ES-I3 (cell line): ENCODE measurements around the gene DEFB110.

Experiments
- H3K36me3 ChIP-seq: 2 replicates; pipeline ENCODE4 v1.6.1; 2013; ENCODE audit warnings: mild to moderate bottlenecking, low read length, control low read depth, moderate library complexity; ENCODE audit not compliant: insufficient read depth
- H3K4me1 ChIP-seq: 2 replicates; pipeline ENCODE4 v1.6.1; 2013; ENCODE audit warnings: mild to moderate bottlenecking, control low read depth, low read length; ENCODE audit not compliant: insufficient read depth
- H3K9ac ChIP-seq: 2 replicates; pipeline ENCODE4 v1.6.1; 2013; ENCODE audit warnings: low read depth, mild to moderate bottlenecking, low read length, moderate library complexity
- H3K9me3 ChIP-seq: 2 replicates; pipeline ENCODE4 v1.6.1; 2013; ENCODE audit warnings: mild to moderate bottlenecking, low read length, moderate library complexity; ENCODE audit not compliant: control insufficient read depth, insufficient read depth

The DEFB110 gene

GRCh38 chr6:50021894-50022293 lies at the start of gene DEFB110:
DEFB110 (minus strand) TSS chr6:50021994; CDS start chr6:50021935, 59 bp downstream.
- Histone ChIP-seq H3K36me3 (no peaks in the 10 kb centered on the region), H3K4me1 (no peaks in the 10 kb centered on the region), H3K9me3 (no peaks in the 10 kb centered on the region), H3K9ac (no peak within 1 kb of the TSS)

GRCh38 chr6:50070101-50070500 lies 48.3 kb upstream of the DEFB110 start:
- Histone ChIP-seq H3K36me3 (no peaks in the 10 kb centered on the region), H3K4me1 (no peaks in the 10 kb centered on the region), H3K9ac (no peak overlapping the region), H3K9me3 (no peaks in the 10 kb centered on the region)

- H3K9me3 ChIP-seq = no peaks in the 10 kb centered on the region
- H3K9ac ChIP-seq = no peak overlapping the region
- no peaks in the 10 kb centered on the region for H3K36me3 ChIP-seq
- no peaks in the 10 kb centered on the region for H3K4me1 ChIP-seq
Measured at GRCh38 chr6:50062051-50062450, 40.3 kb upstream of the DEFB110 start.

- H3K36me3 ChIP-seq = no peaks in the 10 kb centered on the region
- no peaks in the 10 kb centered on the region for H3K9me3 ChIP-seq
- no peak overlapping the region for H3K9ac ChIP-seq
- no peaks in the 10 kb centered on the region for H3K4me1 ChIP-seq
Measured at GRCh38 chr6:50056242-50056641, 34.4 kb upstream of the DEFB110 start.

GRCh38 chr6:50049829-50050228 lies 28.0 kb upstream of the DEFB110 start, which contains the start of gene DEFB112:
DEFB112 (minus strand) TSS chr6:50049929; CDS start chr6:50049869, 60 bp downstream.
- Histone ChIP-seq H3K4me1 (no peaks in the 10 kb centered on the region), H3K9me3 (no peaks in the 10 kb centered on the region), H3K9ac (no peak within 1 kb of the TSS), H3K36me3 (no peaks in the 10 kb centered on the region)

GRCh38 chr6:50047026-50047425 lies 25.2 kb upstream of the DEFB110 start:
- no peaks in the 10 kb centered on the region for H3K4me1 ChIP-seq
- H3K9ac ChIP-seq = no peak overlapping the region
- no peaks in the 10 kb centered on the region for H3K9me3 ChIP-seq
- no peaks in the 10 kb centered on the region for H3K36me3 ChIP-seq

GRCh38 chr6:50030777-50031562 lies 9.2 kb upstream of the DEFB110 start:
- peak overlapping the region; percentile 37; the same call in 1 of the 2 replicates for H3K9ac ChIP-seq

GRCh38 chr6:50030350-50030749 lies 8.6 kb upstream of the DEFB110 start:
- H3K9ac ChIP-seq = peak overlapping the region; percentile 37; the same call in 1 of the 2 replicates
- H3K9me3 ChIP-seq = no peaks in the 10 kb centered on the region
- no peaks in the 10 kb centered on the region for H3K4me1 ChIP-seq
- H3K36me3 ChIP-seq = no peaks in the 10 kb centered on the region

More at GRCh38 chr6:50030777-50031562, 9.2 kb upstream of the DEFB110 start:
- H3K9me3 ChIP-seq = no peaks in the 10 kb centered on the region
- no peaks in the 10 kb centered on the region for H3K4me1 ChIP-seq
- H3K36me3 ChIP-seq = no peaks in the 10 kb centered on the region

GRCh38 chr6:50025258-50025657 lies 3.5 kb upstream of the DEFB110 start:
- no peaks in the 10 kb centered on the region for H3K36me3 ChIP-seq
- H3K4me1 ChIP-seq = no peaks in the 10 kb centered on the region
- H3K9me3 ChIP-seq = no peaks in the 10 kb centered on the region
- no peak overlapping the region for H3K9ac ChIP-seq

- no peaks in the 10 kb centered on the region for H3K9me3 ChIP-seq
- H3K9ac ChIP-seq = no peak overlapping the region
- peaks cover 4% of the 10 kb centered on the region; the same call in 1 of the 2 replicates for H3K4me1 ChIP-seq
- no peaks in the 10 kb centered on the region for H3K36me3 ChIP-seq
Measured at GRCh38 chr6:50007819-50008218, 14.0 kb downstream of the DEFB110 start.

GRCh38 chr6:50003139-50003538 lies 18.7 kb downstream of the DEFB110 start:
- H3K4me1 ChIP-seq = peaks cover 4% of the 10 kb centered on the region; the same call in 1 of the 2 replicates
- no peaks in the 10 kb centered on the region for H3K9me3 ChIP-seq
- H3K9ac ChIP-seq = no peak overlapping the region

GRCh38 chr6:49995278-49995677 lies 26.5 kb downstream of the DEFB110 start:
- no peaks in the 10 kb centered on the region for H3K36me3 ChIP-seq
- no peaks in the 10 kb centered on the region for H3K9me3 ChIP-seq
- no peaks in the 10 kb centered on the region for H3K4me1 ChIP-seq
- no peak overlapping the region for H3K9ac ChIP-seq

More at GRCh38 chr6:50003139-50003538, 18.7 kb downstream of the DEFB110 start:
- no peaks in the 10 kb centered on the region for H3K36me3 ChIP-seq

GRCh38 chr6:49988900-49989299 lies 32.9 kb downstream of the DEFB110 start:
- H3K9me3 ChIP-seq = no peaks in the 10 kb centered on the region
- H3K9ac ChIP-seq = no peak overlapping the region
- no peaks in the 10 kb centered on the region for H3K4me1 ChIP-seq

GRCh38 chr6:49987749-49988148 lies 34.0 kb downstream of the DEFB110 start:
- Histone ChIP-seq H3K9ac (no peak overlapping the region), H3K4me1 (no peaks in the 10 kb centered on the region), H3K36me3 (no peaks in the 10 kb centered on the region), H3K9me3 (peaks cover 3% of the 10 kb centered on the region; the same call in 1 of the 2 replicates)

More at GRCh38 chr6:49988900-49989299, 32.9 kb downstream of the DEFB110 start:
- no peaks in the 10 kb centered on the region for H3K36me3 ChIP-seq

GRCh38 chr6:49986551-49986950 lies 35.2 kb downstream of the DEFB110 start:
- no peaks in the 10 kb centered on the region for H3K4me1 ChIP-seq
- H3K36me3 ChIP-seq = no peaks in the 10 kb centered on the region
- no peak overlapping the region for H3K9ac ChIP-seq
- H3K9me3 ChIP-seq = peaks cover 4% of the 10 kb centered on the region; the same call in 1 of the 2 replicates
